HCT116 (cell line): ENCODE results near the gene TCHP. TPM values are rescaled to one million over a fixed set of nuclear protein-coding genes. Genes with fewer than 3 reads are reported as not detected.

Experiments used
- ATAC-seq: fragments of 200-7000 bp; cut with Tn5 transposase; 2 replicates; pipeline ENCODE4 v1.9.1; 2020; ENCODE audit warnings: mild to moderate bottlenecking, moderate library complexity
- BruUV-seq: library from RNA; stranded (reverse); fragments of 400-500 nt; replicated peaks from 2 replicates; lab custom pipeline; 2021; lab: Mats Ljungman, UMichigan
- CTCF ChIA-PET: fragments of 300-600 bp; sonication (Branson Sonifier 250); formaldehyde crosslinking; loops from one replicate; lab custom pipeline; 2021; ENCODE audit warnings: antibody characterized with exemption; lab: Charles Lee
- POLR2A ChIA-PET: fragments of 300-600, 350-600 bp; sonication (Branson Sonifier 250); formaldehyde crosslinking; loops from one replicate; lab custom pipeline; 2021; ENCODE audit warnings: antibody characterized with exemption; lab: Charles Lee
- RAD21 ChIA-PET, 2 experiments: fragments of 300-600 bp; sonication (Branson Sonifier 250); formaldehyde crosslinking; loops; one replicate each; lab custom pipeline; 2023; ENCODE audit warnings: low total read pairs in 2 of 2; ENCODE audit not compliant: uncharacterized antibody in 2 of 2, unreplicated experiment in 2 of 2, low non-redundant PET in 1 of 2; lab: Charles Lee
- DNase-seq: peaks from one replicate; pipeline ENCODE4 v3.0.0-alpha.2; 2010; ENCODE audit warnings: low read depth, low spot score
- H2AFZ ChIP-seq: fragments of 200-600 bp; shearing (Covaris generic), sonication (generic); 2 replicates; pipeline ENCODE4 v1.6.1; 2017; ENCODE audit warnings: low read depth, mixed run types, mixed read lengths, antibody characterized with exemption, low read length; ENCODE audit not compliant: poor library complexity, severe bottlenecking
- H3K27ac ChIP-seq: 2 replicates; pipeline ENCODE4 v1.5.1; 2012; ENCODE audit warnings: low read depth, low read length
- H3K27me3 ChIP-seq: fragments of 200-600 bp; sonication (generic); 2 replicates; pipeline ENCODE4 v1.6.1; 2016; ENCODE audit warnings: mixed run types, low read length, mixed read lengths; ENCODE audit not compliant: insufficient read depth
- H3K36me3 ChIP-seq, 2 experiments: fragments of 200-500 bp in 1 of 2; fragments of 200-600 bp in 1 of 2; sonication (Bioruptor generic) in 1 of 2; sonication (generic) in 1 of 2; 2 replicates each; pipeline versions ENCODE4 v1.5.1 to v1.6.1; 2014 to 2016; ENCODE audit warnings: low read length in 2 of 2, inconsistent platforms in 1 of 2, mixed read lengths in 1 of 2, mixed run types in 1 of 2; ENCODE audit not compliant: insufficient read depth in 2 of 2, control insufficient read depth in 1 of 2
- H3K4me1 ChIP-seq, 2 experiments: fragments of 200-600 bp in 1 of 2; sonication (generic) in 1 of 2; 2 replicates each; pipeline versions ENCODE4 v1.5.1 to v1.6.1; 2012 to 2017; ENCODE audit warnings: low read length in 2 of 2, inconsistent platforms in 1 of 2, mild to moderate bottlenecking in 1 of 2, mixed read lengths in 1 of 2, mixed run types in 1 of 2, moderate library complexity in 1 of 2; ENCODE audit not compliant: insufficient read depth in 2 of 2, control insufficient read depth in 1 of 2
- H3K4me2 ChIP-seq: fragments of 200-600 bp; sonication (generic); 2 replicates; pipeline ENCODE4 v1.6.1; 2017; ENCODE audit warnings: mixed run types, low read length, mixed read lengths
- H3K4me3 ChIP-seq, 2 experiments: fragments of 200-600 bp in 1 of 2; sonication (generic) in 1 of 2; replicated peaks in 1 of 2; 2 replicates each; pipeline ENCODE4 v1.5.1; 2011 to 2016; ENCODE audit warnings: low read length in 2 of 2, control low read depth in 1 of 2, low read depth in 1 of 2, mild to moderate bottlenecking in 1 of 2, mixed read lengths in 1 of 2, mixed run types in 1 of 2
- H3K79me2 ChIP-seq: fragments of 200-600 bp; sonication (generic); 2 replicates; pipeline ENCODE4 v1.6.1; 2017; ENCODE audit warnings: mild to moderate bottlenecking, mixed run types, low read length, moderate library complexity, mixed read lengths; ENCODE audit not compliant: insufficient read depth
- H3K9ac ChIP-seq: fragments of 200-600 bp; sonication (generic); 2 replicates; pipeline ENCODE4 v1.6.1; 2016; ENCODE audit warnings: low read length, mixed read lengths
- H3K9me2 ChIP-seq: fragments of 200-600 bp; sonication (generic), shearing (Covaris generic); 2 replicates; pipeline ENCODE4 v1.6.1; 2017; ENCODE audit warnings: mixed run types, mild to moderate bottlenecking, moderate library complexity; ENCODE audit not compliant: insufficient read depth
- H3K9me3 ChIP-seq, 2 experiments: fragments of 200-500 bp in 1 of 2; fragments of 200-600 bp in 1 of 2; sonication (Bioruptor generic) in 1 of 2; sonication (generic) in 1 of 2; 2 replicates each; pipeline ENCODE4 v1.6.1; 2014 to 2017; ENCODE audit warnings: low read length in 2 of 2, mixed read lengths in 2 of 2, inconsistent platforms in 1 of 2, low read depth in 1 of 2, mild to moderate bottlenecking in 1 of 2, mixed run types in 1 of 2, moderate library complexity in 1 of 2; ENCODE audit not compliant: control insufficient read depth in 1 of 2, insufficient read depth in 1 of 2
- H4K20me1 ChIP-seq: fragments of 200-600 bp; sonication (generic), shearing (Covaris generic); 2 replicates; pipeline ENCODE4 v1.6.1; 2017; ENCODE audit warnings: mixed run types, mild to moderate bottlenecking, moderate library complexity; ENCODE audit not compliant: insufficient read depth
- CBX3 ChIP-seq: IDR thresholded peaks from 2 replicates; pipeline ENCODE4 v1.6.1; 2012; ENCODE audit warnings: low read depth
- ELF1 ChIP-seq: IDR thresholded peaks from 2 replicates; pipeline ENCODE4 v1.6.1; 2012; ENCODE audit warnings: low read depth, borderline replicate concordance
- intact Hi-C: fragments of 100-400 bp; cut with micrococcal nuclease; formaldehyde crosslinking; loops from 2 replicates; pipeline ENCODE4 v1.10.0; 2022
- total RNA-seq: library from RNA; stranded (reverse); gene quantifications from one replicate; pipeline ENCODE4 v1.2.1, GENCODE V29; 2021; ENCODE audit not compliant: unreplicated experiment
- TF ChIP-seq, protein P1 (sequence below), 3 experiments: fragments of 200-600 bp in 1 of 3; sonication (generic) in 1 of 3; IDR thresholded peaks in 2 of 3; conservative IDR thresholded peaks in 1 of 3; 2 replicates each; pipeline ENCODE4 v1.5.1; 2012 to 2017; ENCODE audit warnings: low read depth in 2 of 3, low read length in 2 of 3, antibody characterized with exemption in 1 of 3, borderline replicate concordance in 1 of 3, control low read depth in 1 of 3, mild to moderate bottlenecking in 1 of 3, mixed read lengths in 1 of 3, mixed run types in 1 of 3, moderate library complexity in 1 of 3; ENCODE audit not compliant: insufficient read depth in 1 of 3

Gene TCHP
- total RNA-seq, 1 experiment from 2014 or later = 17.3 TPM

DNA sequence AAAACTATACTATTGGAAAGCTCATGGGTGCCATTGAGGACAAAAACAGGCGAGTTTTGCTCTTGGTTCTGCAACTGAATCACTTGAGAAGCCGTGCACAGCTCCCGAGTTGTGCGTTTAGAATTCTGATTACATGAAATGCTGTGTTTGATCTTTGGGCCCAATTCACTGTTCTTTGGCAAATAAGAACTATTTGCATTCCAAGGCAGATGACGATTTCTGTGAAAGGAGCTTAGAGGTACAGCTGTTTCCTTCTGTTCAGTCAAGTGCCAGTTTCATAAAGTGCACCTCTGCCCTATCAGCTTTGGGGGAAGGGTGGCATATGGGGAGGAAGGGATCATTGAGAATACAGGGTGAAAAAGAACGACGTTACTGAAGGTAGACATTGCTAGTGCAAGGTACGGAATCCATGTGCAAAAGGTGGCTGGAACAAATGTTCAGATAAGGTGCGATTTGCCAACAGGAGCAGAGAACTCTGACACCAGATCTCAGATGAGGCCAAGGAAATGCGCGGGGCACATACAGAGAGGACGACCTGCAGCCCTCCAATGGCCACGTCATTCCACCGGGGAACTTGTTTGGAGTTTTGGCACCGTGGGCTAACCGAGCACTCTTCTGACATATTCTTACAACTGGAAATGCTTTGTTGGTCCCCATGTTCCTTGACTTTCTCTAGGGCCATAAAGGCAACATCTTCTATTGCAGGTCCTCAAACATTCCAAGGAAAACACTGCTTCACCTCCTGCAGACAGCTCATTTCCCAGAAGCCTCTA, 30.1 kb downstream of the TCHP start (continued):
- TF ChIP-seq, protein P1, sequence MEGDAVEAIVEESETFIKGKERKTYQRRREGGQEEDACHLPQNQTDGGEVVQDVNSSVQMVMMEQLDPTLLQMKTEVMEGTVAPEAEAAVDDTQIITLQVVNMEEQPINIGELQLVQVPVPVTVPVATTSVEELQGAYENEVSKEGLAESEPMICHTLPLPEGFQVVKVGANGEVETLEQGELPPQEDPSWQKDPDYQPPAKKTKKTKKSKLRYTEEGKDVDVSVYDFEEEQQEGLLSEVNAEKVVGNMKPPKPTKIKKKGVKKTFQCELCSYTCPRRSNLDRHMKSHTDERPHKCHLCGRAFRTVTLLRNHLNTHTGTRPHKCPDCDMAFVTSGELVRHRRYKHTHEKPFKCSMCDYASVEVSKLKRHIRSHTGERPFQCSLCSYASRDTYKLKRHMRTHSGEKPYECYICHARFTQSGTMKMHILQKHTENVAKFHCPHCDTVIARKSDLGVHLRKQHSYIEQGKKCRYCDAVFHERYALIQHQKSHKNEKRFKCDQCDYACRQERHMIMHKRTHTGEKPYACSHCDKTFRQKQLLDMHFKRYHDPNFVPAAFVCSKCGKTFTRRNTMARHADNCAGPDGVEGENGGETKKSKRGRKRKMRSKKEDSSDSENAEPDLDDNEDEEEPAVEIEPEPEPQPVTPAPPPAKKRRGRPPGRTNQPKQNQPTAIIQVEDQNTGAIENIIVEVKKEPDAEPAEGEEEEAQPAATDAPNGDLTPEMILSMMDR (IDR thresholded peaks at IDR 0.05 in 2 of 3, conservative IDR thresholded peaks at IDR 0.05 in 1 of 3; ENCODE audit: borderline replicate concordance in 1 of 3, insufficient read depth in 1 of 3, low read depth in 2 of 3, low read length in 2 of 3) = no peak
- no peak for TF ChIP-seq CBX3

GRCh38 chr12:109931143-109931542, 31.1 kb downstream of the TCHP start:
- POLR2A ChIA-PET = no interaction called here
- intact Hi-C loops = no loop called here
- DNase-seq (no peak), ATAC-seq (no peak)
- no peak for TF ChIP-seq ELF1
- H3K36me3 ChIP-seq = peaks cover 0 to 16% of the 10 kb centered on the region in 2 experiments; a peak in 2 of 4 replicates
- H4K20me1 ChIP-seq = no peaks in the 10 kb centered on the region
- H3K4me1 ChIP-seq = no peaks in the 10 kb centered on the region
- H3K27ac ChIP-seq = no peak overlapping the region
- RAD21 ChIA-PET = no interaction called here
- no TSS peak for BruUV-seq
- H3K4me2 ChIP-seq = no peak overlapping the region
- H3K9me2 ChIP-seq = no peaks in the 10 kb centered on the region
- CTCF ChIA-PET = no interaction called here
- H3K9me3 ChIP-seq = no peaks in the 10 kb centered on the region
- H3K79me2 ChIP-seq = no peaks in the 10 kb centered on the region
- no peak overlapping the region for H2AFZ ChIP-seq
- no peak overlapping the region for H3K4me3 ChIP-seq
- no peaks in the 10 kb centered on the region for H3K27me3 ChIP-seq
- no peak overlapping the region for H3K9ac ChIP-seq
